Measurements from ENCODE around the gene PSMD1.
"Not testable (repeated sequence)": the region's sequence is repeated elsewhere in the genome, so short reads cannot be mapped to it uniquely, and the experiment has no call there.

DNA sequence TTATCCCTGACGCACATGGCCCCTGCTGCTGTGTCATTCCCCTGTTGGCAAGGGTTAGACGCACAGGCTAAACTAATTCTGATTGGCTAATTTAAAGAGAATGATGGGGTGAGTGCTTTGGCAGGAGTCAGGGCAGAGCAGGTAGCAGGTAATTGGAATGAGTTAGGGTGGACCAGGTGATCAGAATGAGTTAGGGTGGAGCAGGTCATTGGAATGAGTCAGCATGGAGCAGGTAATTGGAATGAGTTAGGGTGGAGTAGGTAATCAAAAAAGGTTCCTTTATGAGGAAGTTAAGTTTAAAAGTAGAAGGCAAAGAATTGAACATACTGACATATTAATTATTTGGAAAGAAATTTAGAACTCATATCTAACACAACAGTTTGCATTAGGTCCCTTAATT, 43.7 kb downstream of the PSMD1 start:
- TF ChIP-seq, protein P1, sequence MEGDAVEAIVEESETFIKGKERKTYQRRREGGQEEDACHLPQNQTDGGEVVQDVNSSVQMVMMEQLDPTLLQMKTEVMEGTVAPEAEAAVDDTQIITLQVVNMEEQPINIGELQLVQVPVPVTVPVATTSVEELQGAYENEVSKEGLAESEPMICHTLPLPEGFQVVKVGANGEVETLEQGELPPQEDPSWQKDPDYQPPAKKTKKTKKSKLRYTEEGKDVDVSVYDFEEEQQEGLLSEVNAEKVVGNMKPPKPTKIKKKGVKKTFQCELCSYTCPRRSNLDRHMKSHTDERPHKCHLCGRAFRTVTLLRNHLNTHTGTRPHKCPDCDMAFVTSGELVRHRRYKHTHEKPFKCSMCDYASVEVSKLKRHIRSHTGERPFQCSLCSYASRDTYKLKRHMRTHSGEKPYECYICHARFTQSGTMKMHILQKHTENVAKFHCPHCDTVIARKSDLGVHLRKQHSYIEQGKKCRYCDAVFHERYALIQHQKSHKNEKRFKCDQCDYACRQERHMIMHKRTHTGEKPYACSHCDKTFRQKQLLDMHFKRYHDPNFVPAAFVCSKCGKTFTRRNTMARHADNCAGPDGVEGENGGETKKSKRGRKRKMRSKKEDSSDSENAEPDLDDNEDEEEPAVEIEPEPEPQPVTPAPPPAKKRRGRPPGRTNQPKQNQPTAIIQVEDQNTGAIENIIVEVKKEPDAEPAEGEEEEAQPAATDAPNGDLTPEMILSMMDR (IDR thresholded peaks at IDR 0.05): not testable (repeated sequence)
- not testable (repeated sequence) for TF ChIP-seq POLR2A, EP300 (IDR thresholded peaks at IDR 0.05)

Data from suprapubic skin (tissue), 3 donors.